B cell (primary cell): Measurements from ENCODE around the gene ATAD3A. TPM values are rescaled to one million over a fixed set of nuclear protein-coding genes. Genes with fewer than 3 reads are reported as not detected.

Experiments
- ATAC-seq: fragments of 200-7000 bp; cut with Tn5 transposase; one replicate; pipeline ENCODE4 v1.10.0; 2021; ENCODE audit warnings: low read depth, mild to moderate bottlenecking, moderate number of reproducible peaks, moderate library complexity
- CTCF ChIA-PET: fragments of 350-600 bp; sonication (Branson Sonifier 250); formaldehyde crosslinking; loops from one replicate; lab custom pipeline; 2021; ENCODE audit warnings: antibody characterized with exemption, inconsistent platforms; lab: Charles Lee
- POLR2A ChIA-PET: fragments of 350-600 bp; sonication (Branson Sonifier 250); formaldehyde crosslinking; loops from one replicate; lab custom pipeline; 2021; ENCODE audit warnings: antibody characterized with exemption; lab: Charles Lee
- DNase-seq: peaks from one replicate; pipeline ENCODE4 v3.0.0; 2013
- H2AFZ ChIP-seq: 2 replicates; pipeline ENCODE4 v1.6.1; 2012; ENCODE audit warnings: mild to moderate bottlenecking, low read depth, low read length; ENCODE audit not compliant: insufficient read depth, poor library complexity, severe bottlenecking
- H3K27ac ChIP-seq, 2 donors: 1 replicate in 1 of 2; 2 replicates in 1 of 2; pipeline ENCODE4 v1.5.1; 2012 to 2013; ENCODE audit warnings: low read length in 2 of 2, mild to moderate bottlenecking in 2 of 2, moderate library complexity in 1 of 2
- H3K27me3 ChIP-seq, 4 experiments: fragments of 200-600 bp in 1 of 4; sonication (generic) in 1 of 4; replicated peaks in 1 of 4; 1 replicate in 2 of 4; 2 replicates in 2 of 4; pipeline versions ENCODE4 v1.6.1 to v1.7.0; 2013 to 2016; ENCODE audit warnings: low read length in 3 of 4, mild to moderate bottlenecking in 2 of 4, mixed read lengths in 1 of 4, moderate library complexity in 1 of 4; ENCODE audit not compliant: insufficient read depth in 4 of 4, control insufficient read depth in 3 of 4; ENCODE audit errors: control extremely low read depth in 1 of 4
- H3K36me3 ChIP-seq, 2 experiments: replicated peaks in 1 of 2; 1 replicate in 1 of 2; 2 replicates in 1 of 2; pipeline versions ENCODE4 v1.6.1 to v1.7.1; 2013; ENCODE audit warnings: low read length in 1 of 2; ENCODE audit not compliant: insufficient read depth in 2 of 2, control insufficient read depth in 1 of 2; ENCODE audit errors: control extremely low read depth in 1 of 2, extremely low read depth in 1 of 2
- H3K4me1 ChIP-seq, 2 donors: fragments of 200-600 bp in 1 of 2; sonication (generic) in 1 of 2; 1 replicate in 1 of 2; 2 replicates in 1 of 2; pipeline versions ENCODE4 v1.5.1 to v1.6.1; 2013 to 2017; ENCODE audit warnings: low read length in 2 of 2; ENCODE audit not compliant: control insufficient read depth in 2 of 2, insufficient read depth in 2 of 2
- H3K4me2 ChIP-seq: replicated peaks from 2 replicates; pipeline ENCODE3; 2012; ENCODE audit warnings: mild to moderate bottlenecking, low read depth, low read length; ENCODE audit not compliant: poor library complexity, severe bottlenecking
- H3K4me3 ChIP-seq, 5 experiments: fragments of 200-600 bp in 1 of 5; sonication (generic) in 1 of 5; 1 replicate in 3 of 5; 2 replicates in 2 of 5; pipeline versions ENCODE4 v1.5.1 to v1.7.0; 2011 to 2016; ENCODE audit warnings: low read length in 4 of 5, mild to moderate bottlenecking in 4 of 5, low read depth in 2 of 5, control low read depth in 1 of 5, moderate library complexity in 1 of 5; ENCODE audit not compliant: insufficient read depth in 1 of 5; ENCODE audit errors: control extremely low read depth in 1 of 5, extremely low read depth in 1 of 5
- H3K79me2 ChIP-seq: fragments of 200-600 bp; sonication (generic); one replicate; pipeline ENCODE4 v1.6.0; 2016; ENCODE audit warnings: low read length; ENCODE audit not compliant: control insufficient read depth, insufficient read depth
- H3K9ac ChIP-seq: fragments of 200-600 bp; sonication (generic); 2 replicates; pipeline ENCODE4 v1.6.1; 2017; ENCODE audit warnings: mild to moderate bottlenecking, low read length, moderate library complexity
- H3K9me3 ChIP-seq, 3 donors: one replicate each; pipeline versions ENCODE4 v1.6.1 to v1.7.1; 2013; ENCODE audit warnings: low read length in 2 of 3; ENCODE audit not compliant: control insufficient read depth in 2 of 3, insufficient read depth in 1 of 3; ENCODE audit errors: control extremely low read depth in 1 of 3
- H4K20me1 ChIP-seq: 2 replicates; pipeline ENCODE4 v1.6.0; 2012; ENCODE audit warnings: mild to moderate bottlenecking, low read length; ENCODE audit not compliant: insufficient read depth, control insufficient read depth, poor library complexity, severe bottlenecking
- H3K27ac Mint-ChIP-seq: one replicate; pipeline ENCODE4 v1.8.0; 2021; ENCODE audit warnings: mixed read lengths
- H3K27me3 Mint-ChIP-seq: one replicate; pipeline ENCODE4 v1.8.0; 2021; ENCODE audit warnings: mixed read lengths
- H3K4me1 Mint-ChIP-seq: one replicate; pipeline ENCODE4 v1.8.0; 2021; ENCODE audit warnings: mixed read lengths
- H3K4me3 Mint-ChIP-seq: one replicate; pipeline ENCODE4 v1.8.0; 2021; ENCODE audit warnings: mixed read lengths
- H3K9me3 Mint-ChIP-seq: one replicate; pipeline ENCODE4 v1.8.0; 2022; ENCODE audit warnings: mixed read lengths; ENCODE audit not compliant: insufficient read depth
- EZH2 ChIP-seq: IDR thresholded peaks from 2 replicates; pipeline ENCODE4 v1.6.1; 2012; ENCODE audit warnings: borderline replicate concordance, low read depth, mild to moderate bottlenecking, moderate library complexity, low read length; ENCODE audit not compliant: insufficient read depth, poor library complexity, severe bottlenecking
- WGBS: methylation state at CpG from one replicate; pipeline ENCODE4 v1.1.5; 2013; ENCODE audit warnings: missing lambda C conversion rate; ENCODE audit not compliant: insufficient coverage; 5-methylcytosine and 5-hydroxymethylcytosine counted together
- intact Hi-C: fragments of 100-400 bp; cut with micrococcal nuclease; formaldehyde crosslinking; loops from one replicate; pipeline ENCODE4 v1.10.0; 2022
- polyA plus RNA-seq: library from polyadenylated mRNA; depleted of rRNA; stranded (reverse); fragments of >200 nt; gene quantifications from 2 replicates; pipeline ENCODE4 v1.2.3, GENCODE V29; 2012
- total RNA-seq, 2 donors: library from RNA; stranded (reverse); fragments of 120-200 nt in 1 of 2; gene quantifications; 1 replicate in 1 of 2; 2 replicates in 1 of 2; pipeline versions ENCODE4 v1.2.3 to v1.2.4, GENCODE V29; 2013 to 2022
- TF ChIP-seq, protein P1 (sequence below): fragments of 200-600 bp; IDR thresholded peaks from one replicate; pipeline ENCODE4 v1.8.0; 2022; ENCODE audit warnings: antibody characterized with exemption, mild to moderate bottlenecking

ATAD3A gene
- total and polyA plus RNA-seq, 2 donors (not counting 1 experiment from before 2014, with no cell fraction given) = 17.5 to 17.8 TPM

DNA sequence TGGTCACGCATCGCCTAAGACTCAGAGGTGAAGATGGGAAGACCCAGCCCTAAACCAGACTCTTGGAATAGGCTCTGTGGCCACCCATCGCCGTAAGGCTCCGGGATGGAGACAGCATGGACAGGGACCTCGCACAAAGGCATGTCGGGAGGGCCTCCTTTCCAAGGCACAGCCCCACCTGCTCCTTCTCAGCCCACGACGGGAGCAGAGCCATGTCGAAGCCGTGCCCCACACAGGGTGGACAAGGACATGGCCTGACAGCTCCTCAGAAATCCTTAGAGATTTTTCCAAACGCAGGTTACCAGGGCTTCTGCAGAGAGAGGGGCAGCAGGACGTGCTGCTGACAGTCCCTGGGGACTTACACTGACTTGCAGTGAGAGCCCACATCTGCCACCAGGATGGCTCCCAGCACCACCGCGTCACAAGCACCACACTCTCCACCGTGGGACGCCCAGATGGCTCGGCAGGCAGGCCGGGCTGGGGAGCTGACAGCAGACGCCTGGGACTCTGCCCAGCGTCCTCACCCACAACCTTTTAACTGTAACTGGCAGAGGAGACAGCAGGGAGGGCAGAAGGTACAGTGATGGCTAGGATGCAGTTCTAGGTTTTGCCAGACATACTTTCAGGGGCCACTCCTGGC is 50.7 kb downstream of the ATAD3A start:
- TF ChIP-seq EZH2 = no peak
- TF ChIP-seq, protein P1, sequence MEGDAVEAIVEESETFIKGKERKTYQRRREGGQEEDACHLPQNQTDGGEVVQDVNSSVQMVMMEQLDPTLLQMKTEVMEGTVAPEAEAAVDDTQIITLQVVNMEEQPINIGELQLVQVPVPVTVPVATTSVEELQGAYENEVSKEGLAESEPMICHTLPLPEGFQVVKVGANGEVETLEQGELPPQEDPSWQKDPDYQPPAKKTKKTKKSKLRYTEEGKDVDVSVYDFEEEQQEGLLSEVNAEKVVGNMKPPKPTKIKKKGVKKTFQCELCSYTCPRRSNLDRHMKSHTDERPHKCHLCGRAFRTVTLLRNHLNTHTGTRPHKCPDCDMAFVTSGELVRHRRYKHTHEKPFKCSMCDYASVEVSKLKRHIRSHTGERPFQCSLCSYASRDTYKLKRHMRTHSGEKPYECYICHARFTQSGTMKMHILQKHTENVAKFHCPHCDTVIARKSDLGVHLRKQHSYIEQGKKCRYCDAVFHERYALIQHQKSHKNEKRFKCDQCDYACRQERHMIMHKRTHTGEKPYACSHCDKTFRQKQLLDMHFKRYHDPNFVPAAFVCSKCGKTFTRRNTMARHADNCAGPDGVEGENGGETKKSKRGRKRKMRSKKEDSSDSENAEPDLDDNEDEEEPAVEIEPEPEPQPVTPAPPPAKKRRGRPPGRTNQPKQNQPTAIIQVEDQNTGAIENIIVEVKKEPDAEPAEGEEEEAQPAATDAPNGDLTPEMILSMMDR = no peak
- Mint-ChIP-seq H3K27me3 (no peaks in the 10 kb centered on the region), H3K4me1 (peaks cover 23% of the 10 kb centered on the region), H3K27ac (peak overlapping the region; percentile 37), H3K9me3 (no peaks in the 10 kb centered on the region), H3K4me3 (no peak overlapping the region)
- H2AFZ ChIP-seq = no peak overlapping the region
- no peak overlapping the region for H3K4me3 ChIP-seq
- POLR2A ChIA-PET = no interaction called here
- H3K4me2 ChIP-seq = no peak overlapping the region
- DNase-seq = no peak
- CTCF ChIA-PET = no interaction called here
- no peak overlapping the region for H3K9ac ChIP-seq
- peaks cover 0 to 49% of the 10 kb centered on the region in 2 experiments for H3K36me3 ChIP-seq
- no peak for ATAC-seq
- WGBS = 93% methylated on average over 19 of the region's 21 CpGs
- peaks cover 79% of the 10 kb centered on the region for H3K79me2 ChIP-seq
- intact Hi-C loops = no loop called here
- no peak overlapping the region for H3K27ac ChIP-seq
- peaks cover 78% of the 10 kb centered on the region for H4K20me1 ChIP-seq
- peaks cover 0 to 6% of the 10 kb centered on the region in 2 donors for H3K4me1 ChIP-seq
- no peaks in the 10 kb centered on the region for H3K27me3 ChIP-seq
- no peaks in the 10 kb centered on the region for H3K9me3 ChIP-seq

DNA sequence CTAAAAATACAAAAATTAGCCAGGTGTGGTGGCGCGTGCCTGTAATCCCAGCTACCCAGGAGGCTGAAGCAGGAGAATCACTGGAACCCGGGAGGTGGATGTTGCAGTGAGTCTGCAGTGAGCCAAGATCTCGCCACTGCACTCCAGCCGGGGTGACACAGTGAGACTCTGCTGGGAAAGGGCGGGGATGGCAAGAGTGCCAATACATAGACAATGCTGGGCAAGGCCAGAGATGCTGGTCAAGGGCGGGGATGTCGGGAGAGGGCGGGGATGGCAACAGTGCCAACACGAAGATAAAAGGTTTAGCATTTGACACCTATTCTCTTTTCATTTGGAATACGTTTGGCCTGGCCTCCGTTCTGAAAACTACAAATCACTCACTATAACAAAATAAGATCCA is 51.7 kb downstream of the ATAD3A start:
- H3K4me2 ChIP-seq = no peak overlapping the region
- 99% methylated on average over 12 of the region's 12 CpGs for whole genome bisulfite sequencing
- H3K9ac ChIP-seq = no peak overlapping the region
- H3K27ac ChIP-seq = no peak overlapping the region
- TF ChIP-seq EZH2 = no peak
- TF ChIP-seq, protein P1 = no peak
- CTCF ChIA-PET = no interaction called here
- intact Hi-C loops = no loop called here
- H3K9me3 ChIP-seq = no peaks in the 10 kb centered on the region
- Mint-ChIP-seq H3K4me3 (no peak overlapping the region), H3K27ac (no peak overlapping the region), H3K9me3 (no peaks in the 10 kb centered on the region), H3K27me3 (no peaks in the 10 kb centered on the region), H3K4me1 (peaks cover 26% of the 10 kb centered on the region)
- ATAC-seq (no peak), DNase-seq (no peak)
- no peaks in the 10 kb centered on the region for H3K27me3 ChIP-seq
- POLR2A ChIA-PET = no interaction called here
- no peak overlapping the region for H3K4me3 ChIP-seq
- H2AFZ ChIP-seq = no peak overlapping the region
- peaks cover 86% of the 10 kb centered on the region for H3K79me2 ChIP-seq
- H3K4me1 ChIP-seq = peaks cover 0 to 10% of the 10 kb centered on the region in 2 donors
- peaks cover 85% of the 10 kb centered on the region for H4K20me1 ChIP-seq
- peaks cover 0 to 49% of the 10 kb centered on the region in 2 experiments for H3K36me3 ChIP-seq
